HG03135 (cell line): Measurements from ENCODE around the gene FRMD6.
"Not testable (repeated sequence)": the region's sequence is repeated elsewhere in the genome, so short reads cannot be mapped to it uniquely, and the experiment has no call there.

Experiments
- ATAC-seq: cut with Tn5 transposase; IDR thresholded peaks from one replicate; pipeline ENCODE4 v1.9.1; 2021; ENCODE audit warnings: mild to moderate bottlenecking, moderate library complexity; ENCODE audit not compliant: unreplicated experiment

The FRMD6 gene

GRCh38 chr14:51716610-51717009 lies 64.9 kb downstream of the FRMD6 start:
- ATAC-seq: no peak

DNA sequence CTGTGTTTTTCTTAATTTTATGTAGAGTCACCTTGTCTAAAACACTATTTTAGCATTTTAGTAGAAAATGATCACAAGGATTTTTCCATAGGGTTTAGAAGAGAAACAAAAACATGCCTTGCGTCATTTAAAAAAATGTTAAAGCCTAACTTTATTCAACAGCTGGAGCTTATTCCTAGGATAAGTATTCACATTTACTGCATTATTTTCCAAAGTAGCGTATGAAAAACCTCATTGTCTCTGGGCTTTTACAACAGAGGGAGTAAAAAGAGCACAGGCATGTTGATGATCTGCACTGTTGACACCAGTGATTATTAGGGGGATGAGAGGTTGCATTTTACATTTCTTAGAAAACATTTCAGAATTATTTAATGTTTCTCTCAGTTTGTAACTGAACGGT lies 66.1 kb downstream of the FRMD6 start:
- no peak for ATAC-seq

GRCh38 chr14:51719955-51720354 lies 68.2 kb downstream of the FRMD6 start:
- ATAC-seq: no peak

- ATAC-seq: no peak
Measured at GRCh38 chr14:51723990-51724389, 72.3 kb downstream of the FRMD6 start.

GRCh38 chr14:51724650-51725049 lies 72.9 kb downstream of the FRMD6 start:
- no peak for ATAC-seq

DNA sequence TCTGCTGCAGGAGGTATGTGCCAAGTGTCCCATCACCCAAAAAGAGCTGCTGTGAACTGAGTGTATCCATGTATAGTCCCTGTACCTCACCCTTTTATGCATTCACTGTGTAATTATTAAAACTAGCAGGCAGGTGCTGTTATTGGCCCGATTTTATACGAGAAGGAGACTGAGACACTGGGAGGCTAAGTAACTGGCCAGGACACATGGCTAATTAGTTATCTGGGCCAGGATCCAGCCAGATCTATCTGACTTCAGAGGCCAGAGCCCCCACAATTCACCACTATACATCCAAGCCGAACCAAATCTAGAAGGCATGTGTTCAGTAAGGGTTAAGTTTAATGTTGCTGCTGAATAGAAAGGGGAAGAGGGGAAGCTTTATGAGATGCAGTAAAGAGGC lies 73.4 kb downstream of the FRMD6 start:
- no peak for ATAC-seq

GRCh38 chr14:51726166-51726899 lies 74.6 kb downstream of the FRMD6 start:
- ATAC-seq: no peak

DNA sequence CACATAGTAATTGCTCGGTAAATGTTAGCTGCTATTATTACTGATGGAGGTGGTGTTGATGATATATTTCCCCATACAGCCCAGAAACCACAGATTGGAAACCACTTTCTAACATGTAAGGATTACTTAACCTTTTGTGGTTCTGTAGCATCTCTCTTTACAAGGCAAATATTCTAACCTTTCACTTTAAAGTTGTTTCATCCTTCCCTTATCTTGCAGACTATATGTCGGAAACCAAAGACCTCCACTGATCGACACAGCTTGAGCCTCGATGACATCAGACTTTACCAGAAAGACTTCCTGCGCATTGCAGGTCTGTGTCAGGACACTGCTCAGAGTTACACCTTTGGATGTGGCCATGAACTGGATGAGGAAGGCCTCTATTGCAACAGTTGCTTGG lies 75.8 kb downstream of the FRMD6 start:
- ATAC-seq: no peak

DNA sequence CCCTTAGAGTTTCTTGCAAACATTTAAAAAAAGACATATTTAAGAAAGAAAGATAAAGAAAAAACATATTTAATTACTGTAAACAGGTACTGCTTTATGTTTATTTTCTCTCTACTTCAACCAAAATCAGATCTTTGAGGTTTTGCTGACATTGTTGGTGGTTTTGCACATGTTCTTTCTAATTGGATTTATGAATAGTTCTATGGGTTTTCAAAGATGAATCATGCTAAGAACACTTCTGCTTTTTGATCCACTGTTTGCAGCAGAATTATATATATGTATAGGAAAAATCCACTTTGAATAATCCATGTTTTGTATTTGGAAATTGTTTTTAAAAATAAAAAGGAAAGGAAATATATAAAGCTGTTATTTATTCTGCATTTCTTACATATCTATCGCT lies 78.4 kb downstream of the FRMD6 start:
- ATAC-seq: no peak

DNA sequence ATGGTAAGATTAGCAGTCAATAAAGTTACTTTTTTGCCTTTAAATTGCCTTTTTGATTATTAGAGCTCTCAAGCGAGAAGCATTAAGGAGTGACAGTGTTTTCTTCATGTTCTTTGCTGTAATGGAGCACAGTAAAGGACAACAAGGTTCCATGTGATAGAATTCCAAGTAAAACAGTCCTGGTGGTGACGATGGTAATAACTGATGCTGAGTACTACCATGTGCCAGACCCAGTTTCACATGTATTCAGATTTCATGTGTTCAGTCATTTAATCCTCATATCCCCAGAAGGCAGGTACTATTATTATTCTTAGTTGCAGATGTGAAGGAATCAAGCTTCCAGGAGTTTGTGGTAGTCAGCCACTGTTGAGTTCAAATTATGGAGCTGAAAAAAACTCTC lies 79.0 kb downstream of the FRMD6 start:
- ATAC-seq: no peak

- ATAC-seq: no peak
Measured at GRCh38 chr14:51732494-51733112, 80.9 kb downstream of the FRMD6 start.

DNA sequence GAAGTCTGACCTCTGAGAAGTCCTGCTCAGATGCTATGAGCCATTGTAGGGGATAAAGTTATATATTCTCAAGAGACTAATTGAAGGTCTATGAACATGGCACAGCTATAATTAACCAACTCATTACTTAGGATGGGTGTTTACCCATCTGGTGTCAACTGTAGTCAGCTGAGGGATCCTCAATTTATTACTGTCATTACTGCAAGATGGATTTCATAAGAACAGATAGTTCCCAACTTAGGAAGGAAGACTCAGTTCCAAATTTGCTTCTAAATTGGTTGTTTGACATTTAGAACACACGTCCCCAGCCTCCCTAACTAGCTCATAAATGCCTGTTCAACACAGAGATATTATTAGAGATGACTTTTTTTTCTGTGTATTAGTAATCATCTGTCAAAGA lies 81.4 kb downstream of the FRMD6 start:
- ATAC-seq: no peak

GRCh38 chr14:51735851-51736250 lies 84.1 kb downstream of the FRMD6 start:
- no peak for ATAC-seq

- peak; percentile 63 for ATAC-seq
Measured at GRCh38 chr14:51738754-51739153, 87.0 kb downstream of the FRMD6 start.

- no peak for ATAC-seq
Measured at GRCh38 chr14:51743588-51744000, 91.9 kb downstream of the FRMD6 start.

GRCh38 chr14:51744372-51745130 lies 92.8 kb downstream of the FRMD6 start:
- ATAC-seq: no peak

DNA sequence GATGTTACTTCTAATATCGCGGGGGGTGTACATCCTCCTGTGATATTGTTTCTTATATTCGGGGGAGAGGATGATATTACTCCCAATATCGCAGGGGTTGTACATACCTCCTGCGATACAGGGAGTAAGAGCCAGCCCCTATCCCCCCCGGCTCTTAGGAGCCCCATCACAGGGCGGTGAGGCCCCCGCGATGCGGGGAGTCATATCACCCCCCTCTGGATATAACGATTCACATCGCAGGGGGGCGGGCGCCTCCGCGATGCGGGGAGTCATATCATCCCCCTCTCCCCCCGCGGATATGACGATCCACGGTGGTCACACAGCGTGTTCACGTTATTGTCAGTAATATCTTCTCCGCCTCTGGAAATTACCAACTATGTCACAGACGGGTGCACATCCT lies 95.1 kb downstream of the FRMD6 start:
- not testable (repeated sequence) for ATAC-seq

DNA sequence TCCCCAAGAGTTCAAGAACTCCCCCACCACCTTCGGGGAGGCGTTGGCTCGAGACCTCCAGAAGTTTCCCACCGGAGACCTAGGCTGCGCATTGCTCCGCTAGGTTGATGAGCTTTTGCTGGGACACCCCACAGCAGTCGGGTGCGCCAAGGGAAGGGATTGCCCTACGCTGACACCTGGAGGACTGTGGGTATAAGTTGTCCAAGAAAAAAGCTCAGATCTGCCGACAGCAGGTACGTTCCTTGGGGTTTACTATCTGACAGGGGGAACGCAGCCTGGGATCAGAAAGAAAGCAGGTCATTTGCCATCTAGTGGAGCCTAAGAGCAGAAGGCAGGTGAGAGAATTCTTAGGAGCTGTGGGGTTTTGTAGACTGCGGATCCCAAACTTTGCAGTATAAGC lies 98.8 kb downstream of the FRMD6 start:
- no peak for ATAC-seq

DNA sequence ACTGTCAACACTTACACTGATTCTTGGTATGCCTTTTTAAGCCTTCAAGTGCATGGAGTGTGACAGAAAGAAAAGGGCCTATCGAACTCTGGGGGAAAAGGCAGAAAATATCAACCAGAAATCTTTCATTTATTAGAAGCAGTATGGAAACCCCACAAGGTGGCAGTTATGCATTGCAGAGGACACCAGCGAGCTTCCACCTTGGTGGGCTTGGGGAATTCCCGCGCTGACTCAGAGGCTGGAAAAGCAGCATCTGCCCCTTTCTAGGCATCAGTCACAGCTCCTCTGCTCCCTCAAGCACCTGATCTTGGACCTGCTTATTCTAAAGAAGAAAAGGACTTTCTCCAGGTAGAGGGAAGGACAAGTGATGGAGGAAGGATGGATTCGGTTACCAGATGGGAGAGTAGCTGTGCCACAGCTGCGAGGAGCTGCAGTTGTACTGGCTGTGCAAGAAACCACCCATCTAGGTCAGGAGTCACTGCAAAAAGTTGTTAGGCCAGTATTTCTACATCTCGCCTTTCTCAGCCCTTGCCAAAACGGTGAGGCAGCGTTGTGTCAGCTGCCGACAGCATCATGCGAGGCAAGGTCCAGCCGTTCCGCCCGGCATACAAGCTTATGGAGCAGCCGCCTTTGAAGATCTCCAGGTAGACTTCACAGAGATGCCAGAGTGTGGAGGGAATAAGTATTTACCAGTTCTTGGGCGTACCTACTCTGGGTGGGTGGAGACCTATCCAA lies 100.1 kb downstream of the FRMD6 start:
- ATAC-seq: not testable (repeated sequence)

DNA sequence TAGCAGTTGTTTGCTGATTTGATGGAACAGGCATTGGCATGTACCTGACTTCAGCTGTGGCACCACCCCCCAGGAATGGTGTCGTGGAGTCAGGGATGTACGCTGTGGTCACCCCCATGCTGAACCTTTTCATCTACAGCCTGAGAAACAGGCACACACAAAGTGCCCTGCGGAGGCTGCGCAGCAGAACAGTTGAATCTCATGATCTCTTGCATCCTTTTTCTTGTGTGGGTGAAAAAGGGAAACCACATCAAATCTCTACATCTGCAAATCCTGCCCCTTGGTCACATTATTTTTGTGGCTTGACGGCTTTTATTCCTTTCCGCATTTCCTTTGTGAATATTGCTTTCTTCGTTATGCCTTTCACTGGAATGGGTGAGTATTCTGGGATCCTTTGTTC lies 106.0 kb downstream of the FRMD6 start:
- not testable (repeated sequence) for ATAC-seq

- ATAC-seq: no peak
Measured at GRCh38 chr14:51759950-51760349, 108.2 kb downstream of the FRMD6 start.
